MG63 (cell line): ENCODE data around the gene RFX8. TPM values are rescaled to one million over a fixed set of nuclear protein-coding genes. Genes with fewer than 3 reads are reported as not detected.
A peak's percentile ranks its signal among the peaks of the same experiment; 100 is the strongest.
"Not testable (repeated sequence)": the region's sequence is repeated elsewhere in the genome, so short reads cannot be mapped to it uniquely, and the experiment has no call there.

Source experiments
- DNase-seq: peaks from one replicate; pipeline ENCODE4 v3.0.0-alpha.2; 2020
- H3K27me3 ChIP-seq: fragments of 250-450 bp; sonication (Bioruptor Pico); 2 replicates; pipeline ENCODE4 v1.5.1; 2020; ENCODE audit warnings: mild to moderate bottlenecking, moderate library complexity
- H3K36me3 ChIP-seq: fragments of 250-450 bp; sonication (Bioruptor Pico); 2 replicates; pipeline ENCODE4 v1.5.1; 2020; ENCODE audit warnings: mild to moderate bottlenecking, moderate library complexity
- H3K4me3 ChIP-seq: fragments of 250-450 bp; sonication (Bioruptor Pico); 2 replicates; pipeline ENCODE4 v1.5.1; 2020; ENCODE audit warnings: mild to moderate bottlenecking, moderate library complexity
- H3K9me3 ChIP-seq: fragments of 250-450 bp; sonication (Bioruptor Pico); 2 replicates; pipeline ENCODE4 v1.5.1; 2020; ENCODE audit warnings: mild to moderate bottlenecking, moderate library complexity
- total RNA-seq: library from RNA; depleted of rRNA; stranded (reverse); fragments of >200 nt; shearing (Covaris generic); gene quantifications from 2 replicates; pipeline ENCODE4 v1.2.3, GENCODE V29; 2014; ENCODE audit warnings: low replicate concordance; rRNA removed

RFX8 gene
- not detected in 2 replicates for total RNA-seq

- Histone ChIP-seq H3K4me3 (peak within 1 kb of the TSS; percentile 48), H3K27me3 (no peaks in the 10 kb centered on the region), H3K36me3 (no peaks in the 10 kb centered on the region), H3K9me3 (no peaks in the 10 kb centered on the region)
- peak; percentile 46 for DNase-seq
Measured at GRCh38 chr2:101474731-101475384, at the start of gene RFX8. RFX8 (minus strand) TSS chr2:101475112; CDS start chr2:101466848, 8,264 bp downstream.

GRCh38 chr2:101521487-101521886 lies 46.6 kb upstream of the RFX8 start:
- Histone ChIP-seq H3K4me3 (no peak overlapping the region), H3K36me3 (no peaks in the 10 kb centered on the region), H3K27me3 (no peaks in the 10 kb centered on the region; the same call in 1 of the 2 replicates), H3K9me3 (peaks cover 2% of the 10 kb centered on the region; the same call in 1 of the 2 replicates)
- no peak for DNase-seq

- DNase-seq, result no peak
- Histone ChIP-seq H3K9me3 (peaks cover 2% of the 10 kb centered on the region; the same call in 1 of the 2 replicates), H3K27me3 (no peaks in the 10 kb centered on the region), H3K4me3 (no peak overlapping the region), H3K36me3 (no peaks in the 10 kb centered on the region)
Measured at GRCh38 chr2:101520246-101520645, 45.3 kb upstream of the RFX8 start.

GRCh38 chr2:101518578-101519492 lies 43.9 kb upstream of the RFX8 start:
- Histone ChIP-seq H3K9me3 (peaks cover 2% of the 10 kb centered on the region; the same call in 1 of the 2 replicates), H3K27me3 (no peaks in the 10 kb centered on the region), H3K4me3 (no peak overlapping the region), H3K36me3 (no peaks in the 10 kb centered on the region)
- peak; percentile 44 for DNase-seq

GRCh38 chr2:101517758-101518271 lies 42.9 kb upstream of the RFX8 start:
- DNase-seq, result no peak

GRCh38 chr2:101516823-101517690 lies 42.1 kb upstream of the RFX8 start:
- H3K9me3 ChIP-seq, result peaks cover 2% of the 10 kb centered on the region; the same call in 1 of the 2 replicates
- peak; percentile 87 for DNase-seq
- no peaks in the 10 kb centered on the region for H3K36me3 ChIP-seq
- H3K27me3 ChIP-seq, result no peaks in the 10 kb centered on the region
- H3K4me3 ChIP-seq, result no peak overlapping the region

More at GRCh38 chr2:101517758-101518271, 42.9 kb upstream of the RFX8 start:
- H3K27me3 ChIP-seq, result no peaks in the 10 kb centered on the region
- H3K36me3 ChIP-seq, result no peaks in the 10 kb centered on the region
- no peak overlapping the region for H3K4me3 ChIP-seq
- peaks cover 2% of the 10 kb centered on the region; the same call in 1 of the 2 replicates for H3K9me3 ChIP-seq

- DNase-seq, result no peak
- H3K9me3 ChIP-seq, result peaks cover 2% of the 10 kb centered on the region; the same call in 1 of the 2 replicates
- no peaks in the 10 kb centered on the region for H3K27me3 ChIP-seq
- H3K36me3 ChIP-seq, result no peaks in the 10 kb centered on the region
- H3K4me3 ChIP-seq, result no peak overlapping the region
Measured at GRCh38 chr2:101516349-101516748, 41.4 kb upstream of the RFX8 start.

GRCh38 chr2:101515477-101515876 lies 40.6 kb upstream of the RFX8 start:
- peaks cover 2% of the 10 kb centered on the region; the same call in 1 of the 2 replicates for H3K9me3 ChIP-seq
- no peaks in the 10 kb centered on the region for H3K36me3 ChIP-seq
- H3K27me3 ChIP-seq, result no peaks in the 10 kb centered on the region
- peak; percentile 72 for DNase-seq
- no peak overlapping the region for H3K4me3 ChIP-seq

- Histone ChIP-seq H3K9me3 (peaks cover 2% of the 10 kb centered on the region; the same call in 1 of the 2 replicates), H3K36me3 (no peaks in the 10 kb centered on the region)
Measured at GRCh38 chr2:101512993-101513392, 38.1 kb upstream of the RFX8 start.

GRCh38 chr2:101511381-101511780 lies 36.5 kb upstream of the RFX8 start:
- DNase-seq, result no peak
- Histone ChIP-seq H3K9me3 (no peaks in the 10 kb centered on the region), H3K4me3 (no peak overlapping the region), H3K36me3 (no peaks in the 10 kb centered on the region), H3K27me3 (no peaks in the 10 kb centered on the region)

More at GRCh38 chr2:101512993-101513392, 38.1 kb upstream of the RFX8 start:
- H3K27me3 ChIP-seq, result no peaks in the 10 kb centered on the region
- H3K4me3 ChIP-seq, result no peak overlapping the region
- DNase-seq, result no peak

GRCh38 chr2:101509499-101510284 lies 34.8 kb upstream of the RFX8 start:
- H3K4me3 ChIP-seq, result no peak overlapping the region
- no peak for DNase-seq
- H3K36me3 ChIP-seq, result no peaks in the 10 kb centered on the region
- H3K27me3 ChIP-seq, result no peaks in the 10 kb centered on the region
- no peaks in the 10 kb centered on the region for H3K9me3 ChIP-seq

- DNase-seq, result no peak
- Histone ChIP-seq H3K27me3 (no peaks in the 10 kb centered on the region), H3K4me3 (no peak overlapping the region), H3K9me3 (no peaks in the 10 kb centered on the region), H3K36me3 (no peaks in the 10 kb centered on the region)
Measured at GRCh38 chr2:101508636-101509035, 33.7 kb upstream of the RFX8 start.

- H3K4me3 ChIP-seq, H3K9me3 ChIP-seq, DNase-seq, H3K36me3 ChIP-seq, H3K27me3 ChIP-seq: not testable (repeated sequence)
Measured at GRCh38 chr2:101505276-101505675, 30.4 kb upstream of the RFX8 start.

- not testable (repeated sequence) for H3K4me3 ChIP-seq, H3K27me3 ChIP-seq, H3K9me3 ChIP-seq, H3K36me3 ChIP-seq, DNase-seq
Measured at GRCh38 chr2:101504744-101505143, 29.8 kb upstream of the RFX8 start.

GRCh38 chr2:101502095-101502494 lies 27.2 kb upstream of the RFX8 start:
- no peaks in the 10 kb centered on the region for H3K27me3 ChIP-seq

More at GRCh38 chr2:101502095-101502494, 27.2 kb upstream of the RFX8 start:
- H3K36me3 ChIP-seq, result no peaks in the 10 kb centered on the region
- no peak for DNase-seq
- H3K4me3 ChIP-seq, result no peak overlapping the region
- no peaks in the 10 kb centered on the region for H3K9me3 ChIP-seq
